Measurements from ENCODE around the gene AGRN.
"Not testable (repeated sequence)": the region's sequence is repeated elsewhere in the genome, so short reads cannot be mapped to it uniquely, and the experiment has no call there.

AGRN gene

GRCh38 chr1:1001057-1001783, 18.7 kb upstream of the AGRN start:
- DNase-seq (ENCODE audit: low read depth), result no peak

GRCh38 chr1:1003618-1004419, 16.1 kb upstream of the AGRN start:
- no peak for DNase-seq (ENCODE audit: low read depth)

GRCh38 chr1:1004420-1004779, 15.5 kb upstream of the AGRN start:
- DNase-seq (ENCODE audit: low read depth), result no peak

GRCh38 chr1:1004780-1005697, 14.9 kb upstream of the AGRN start:
- peak; percentile 28 for DNase-seq (ENCODE audit: low read depth)

GRCh38 chr1:1005774-1006304, 14.1 kb upstream of the AGRN start:
- DNase-seq (ENCODE audit: low read depth), result no peak

GRCh38 chr1:1006305-1007159, 13.4 kb upstream of the AGRN start:
- DNase-seq (ENCODE audit: low read depth), result no peak

GRCh38 chr1:1010131-1010530, 9.8 kb upstream of the AGRN start:
- DNase-seq (ENCODE audit: low read depth), result not testable (repeated sequence)

GRCh38 chr1:1011396-1011949, 8.4 kb upstream of the AGRN start:
- no peak for DNase-seq (ENCODE audit: low read depth)

- DNase-seq (ENCODE audit: low read depth), result not testable (repeated sequence)
These were observed 7.2 kb upstream of the AGRN start for GRCh38 chr1:1012736-1013104.

GRCh38 chr1:1013105-1013921, 6.6 kb upstream of the AGRN start, which contains the start of gene ISG15:
ISG15 (plus strand) TSS chr1:1013497; CDS start chr1:1013574, 77 bp downstream.
- peak; percentile 87 for DNase-seq (ENCODE audit: low read depth)

GRCh38 chr1:1013922-1014648, 5.8 kb upstream of the AGRN start:
- DNase-seq (ENCODE audit: low read depth), result peak; percentile 44

- no peak for DNase-seq (ENCODE audit: low read depth)
These were observed 4.9 kb upstream of the AGRN start for GRCh38 chr1:1014799-1015681.

- not testable (repeated sequence) for DNase-seq (ENCODE audit: low read depth)
These were observed 2.3 kb upstream of the AGRN start for GRCh38 chr1:1017397-1018320.

- DNase-seq (ENCODE audit: low read depth), result not testable (repeated sequence)
These were observed 1.6 kb upstream of the AGRN start for GRCh38 chr1:1018321-1018685.

GRCh38 chr1:1019122-1019999, 559 bp upstream of the AGRN start:
- DNase-seq (ENCODE audit: low read depth), result peak; percentile 79

- DNase-seq (ENCODE audit: low read depth), result peak; percentile 28
These were observed 592 bp downstream of the AGRN start for GRCh38 chr1:1020415-1021009.

All from iris pigment epithelial cell (primary cell).